Trophoblast cell (in vitro differentiated cells and primary cell): ENCODE results near the gene FAM43A.
A peak's percentile ranks its signal among the peaks of the same experiment; 100 is the strongest.

Experiments
- DNase-seq, 2 donors: peaks; one replicate each; pipeline ENCODE4 v3.0.0-alpha.2; 2016
- H2AFZ ChIP-seq: 2 replicates; pipeline ENCODE4 v1.6.1; 2013; ENCODE audit warnings: low read length, moderate library complexity, mild to moderate bottlenecking; ENCODE audit not compliant: insufficient read depth, poor library complexity
- H2AK5ac ChIP-seq: 2 replicates; pipeline ENCODE4 v1.6.1; 2013; ENCODE audit warnings: mild to moderate bottlenecking, low read length
- H2BK120ac ChIP-seq: 2 replicates; pipeline ENCODE4 v1.6.1; 2013; ENCODE audit warnings: low read length, mild to moderate bottlenecking, moderate library complexity; ENCODE audit not compliant: insufficient read depth, poor library complexity
- H2BK12ac ChIP-seq: 2 replicates; pipeline ENCODE4 v1.6.1; 2013; ENCODE audit warnings: mild to moderate bottlenecking, low read length, moderate library complexity
- H2BK5ac ChIP-seq: 2 replicates; pipeline ENCODE4 v1.6.1; 2013; ENCODE audit warnings: low read length, low read depth, moderate library complexity, mild to moderate bottlenecking; ENCODE audit not compliant: poor library complexity
- H3K14ac ChIP-seq: 2 replicates; pipeline ENCODE4 v1.6.1; 2013; ENCODE audit warnings: mild to moderate bottlenecking, low read length
- H3K18ac ChIP-seq: 2 replicates; pipeline ENCODE4 v1.6.1; 2013; ENCODE audit warnings: mild to moderate bottlenecking, low read length
- H3K23ac ChIP-seq: 2 replicates; pipeline ENCODE4 v1.6.1; 2013; ENCODE audit warnings: low read length
- H3K27ac ChIP-seq: 2 replicates; pipeline ENCODE4 v1.5.1; 2013; ENCODE audit warnings: low read depth, mild to moderate bottlenecking, inconsistent platforms, low read length, moderate library complexity
- H3K27me3 ChIP-seq: 2 replicates; pipeline ENCODE4 v1.6.1; 2013; ENCODE audit warnings: inconsistent platforms, mild to moderate bottlenecking, low read length, moderate library complexity; ENCODE audit not compliant: insufficient read depth
- H3K36me3 ChIP-seq, 2 experiments: 1 replicate in 1 of 2; 2 replicates in 1 of 2; pipeline ENCODE4 v1.6.1; 2013; ENCODE audit warnings: low read length in 2 of 2, mild to moderate bottlenecking in 2 of 2, moderate library complexity in 1 of 2; ENCODE audit not compliant: insufficient read depth in 2 of 2, control insufficient read depth in 1 of 2
- H3K4ac ChIP-seq: 2 replicates; pipeline ENCODE4 v1.6.1; 2013; ENCODE audit warnings: low read depth, mild to moderate bottlenecking, low read length, moderate library complexity
- H3K4me1 ChIP-seq, 2 experiments: 1 replicate in 1 of 2; 2 replicates in 1 of 2; pipeline ENCODE4 v1.6.1; 2013; ENCODE audit warnings: low read length in 2 of 2, mild to moderate bottlenecking in 2 of 2, moderate library complexity in 1 of 2; ENCODE audit not compliant: insufficient read depth in 2 of 2, control insufficient read depth in 1 of 2
- H3K4me2 ChIP-seq: 2 replicates; pipeline ENCODE4 v1.6.1; 2013; ENCODE audit warnings: inconsistent platforms, mild to moderate bottlenecking, low read length, moderate library complexity
- H3K4me3 ChIP-seq: 2 replicates; pipeline ENCODE4 v1.5.1; 2013; ENCODE audit warnings: mild to moderate bottlenecking, low read depth, low read length, inconsistent platforms
- H3K79me1 ChIP-seq: one replicate; pipeline ENCODE4 v1.6.1; 2013; ENCODE audit warnings: low read length
- H3K79me2 ChIP-seq: 2 replicates; pipeline ENCODE4 v1.6.1; 2013; ENCODE audit warnings: low read length, mild to moderate bottlenecking; ENCODE audit not compliant: control insufficient read depth, insufficient read depth, poor library complexity
- H3K9ac ChIP-seq: 2 replicates; pipeline ENCODE4 v1.6.1; 2013; ENCODE audit warnings: mild to moderate bottlenecking, low read length
- H3K9me3 ChIP-seq: 2 replicates; pipeline ENCODE4 v1.6.1; 2013; ENCODE audit warnings: low read depth, mild to moderate bottlenecking, control low read depth, inconsistent platforms, low read length; ENCODE audit not compliant: insufficient read depth
- H4K12ac ChIP-seq: 2 replicates; pipeline ENCODE4 v1.6.1; 2013; ENCODE audit warnings: low read depth, mild to moderate bottlenecking, low read length, moderate library complexity
- H4K8ac ChIP-seq: 2 replicates; pipeline ENCODE4 v1.6.1; 2013; ENCODE audit warnings: low read depth, mild to moderate bottlenecking, low read length, moderate library complexity
- H4K91ac ChIP-seq: one replicate; pipeline ENCODE4 v1.6.1; 2013; ENCODE audit warnings: low read depth, mild to moderate bottlenecking, low read length, moderate library complexity
- WGBS: extraction: QIAGEN DNeasy Blood & Tissue Kit; methylation state at CpG from one replicate; pipeline ENCODE4 v1.1.7; 2013; ENCODE audit warnings: missing lambda C conversion rate; ENCODE audit not compliant: insufficient read length, insufficient coverage; ENCODE audit errors: extremely low coverage; 5-methylcytosine and 5-hydroxymethylcytosine counted together

The FAM43A gene

DNA sequence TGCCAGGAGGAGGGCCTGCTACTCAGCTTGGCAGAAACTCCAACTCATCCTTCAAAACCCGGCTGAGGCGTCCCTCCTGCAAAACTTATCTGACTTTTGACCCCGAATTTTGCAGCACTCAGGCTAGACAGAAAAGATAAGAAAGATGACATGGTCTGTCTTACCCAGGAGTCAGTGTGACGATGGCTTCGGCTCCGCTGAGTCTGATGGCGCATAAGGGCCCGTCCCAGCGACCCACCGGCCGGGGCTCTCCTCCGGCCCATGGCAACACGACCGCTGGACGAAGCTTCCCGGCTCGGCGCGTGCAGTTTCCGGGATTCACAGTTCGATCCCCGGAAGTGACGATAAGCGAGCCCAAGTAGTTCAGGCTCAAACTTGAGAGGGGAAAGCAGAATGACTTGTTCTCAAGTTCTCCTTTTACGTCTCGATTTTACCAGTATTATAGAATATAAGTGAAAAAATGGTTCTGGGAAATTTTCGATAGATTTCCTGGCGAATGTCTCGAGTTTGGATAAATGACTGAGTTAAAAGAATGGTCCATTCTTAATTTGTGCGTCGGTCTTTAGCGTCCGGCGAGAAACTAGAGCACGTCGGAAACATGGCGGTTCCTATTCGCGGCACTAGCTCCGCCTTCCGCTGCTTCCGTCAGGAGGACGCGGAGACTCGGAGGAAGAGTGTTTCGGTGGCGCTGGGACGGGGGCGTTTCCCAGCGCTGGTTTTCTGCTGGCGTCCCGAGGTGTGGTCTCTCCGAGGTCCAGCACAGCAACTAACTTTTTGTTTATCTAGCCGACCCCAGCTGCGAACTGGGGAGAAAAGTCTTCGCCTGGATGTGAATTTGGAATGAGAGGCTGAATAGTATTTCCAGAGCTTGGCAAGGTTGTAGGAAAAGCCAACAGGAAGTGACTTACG lies 13.5 kb upstream of the FAM43A start, which contains the start of gene LSG1:
LSG1 (minus strand) TSS at position 292 of the 909 bp plus-strand sequence; CDS start at position 263, 29 bp downstream.
- Histone ChIP-seq H2BK12ac (no peak within 1 kb of the TSS), H2BK120ac (no peak within 1 kb of the TSS), H3K27ac (no peak within 1 kb of the TSS), H2AK5ac (no peak within 1 kb of the TSS), H4K12ac (peak within 1 kb of the TSS; percentile 84), H3K9ac (peak within 1 kb of the TSS; percentile 81), H3K27me3 (no peaks in the 10 kb centered on the region), H3K36me3 (peaks cover 3 to 7% of the 10 kb centered on the region in 2 experiments), H3K79me1 (peaks cover 3% of the 10 kb centered on the region), H4K8ac (peak within 1 kb of the TSS; percentile 93), H3K23ac (no peak within 1 kb of the TSS), H3K18ac (no peak within 1 kb of the TSS), H3K4me3 (peak within 1 kb of the TSS; percentile 89), H4K91ac (peak within 1 kb of the TSS; percentile 42), H2BK5ac (peak within 1 kb of the TSS; percentile 75), H3K79me2 (peaks cover 4% of the 10 kb centered on the region), H3K4ac (peak within 1 kb of the TSS; percentile 97), H3K4me2 (peak within 1 kb of the TSS; percentile 96), H3K9me3 (no peaks in the 10 kb centered on the region), H3K14ac (peak within 1 kb of the TSS; percentile 67), H2AFZ (peak within 1 kb of the TSS; percentile 81), H3K4me1 (peaks cover 0 to 3% of the 10 kb centered on the region in 2 experiments)
- no CpG with 5 or more reads among the region's 57 CpGs for WGBS
- peak; percentile 93 to 99 for DNase-seq

DNA sequence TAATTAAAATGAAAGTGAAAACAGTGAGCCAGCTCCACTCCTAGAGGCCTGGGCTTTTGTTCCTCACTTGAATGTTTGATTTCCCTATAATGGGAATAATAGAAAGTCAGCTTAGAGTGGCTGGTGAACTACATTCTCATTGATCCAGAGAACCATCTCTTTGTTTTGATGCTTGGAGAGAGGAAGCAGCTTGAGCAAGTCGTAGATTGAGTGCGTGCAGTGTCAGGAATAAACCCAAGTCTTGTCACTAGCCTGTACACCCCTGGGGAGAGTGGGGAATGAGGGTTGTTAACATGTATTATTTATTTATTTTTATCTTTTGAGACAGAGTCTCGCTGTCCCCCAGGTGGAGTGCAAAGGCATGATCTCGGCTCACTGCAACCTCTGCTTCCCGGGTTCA lies 12.8 kb upstream of the FAM43A start:
- no peak overlapping the region for H3K23ac ChIP-seq
- no peak for DNase-seq
- H2AK5ac ChIP-seq = no peak overlapping the region
- peak overlapping the region; percentile 70 for H3K4me2 ChIP-seq
- peaks cover 0 to 3% of the 10 kb centered on the region in 2 experiments for H3K4me1 ChIP-seq
- H2BK5ac ChIP-seq = no peak overlapping the region
- H3K36me3 ChIP-seq = peaks cover 3 to 7% of the 10 kb centered on the region in 2 experiments
- no peak overlapping the region for H2BK120ac ChIP-seq
- peak overlapping the region; percentile 74 for H4K8ac ChIP-seq
- H3K79me1 ChIP-seq = peaks cover 3% of the 10 kb centered on the region
- no peak overlapping the region for H4K12ac ChIP-seq
- H2BK12ac ChIP-seq = no peak overlapping the region
- WGBS = no CpG with 5 or more reads among the region's 5 CpGs
- H3K14ac ChIP-seq = no peak overlapping the region
- no peak overlapping the region for H4K91ac ChIP-seq
- H3K4me3 ChIP-seq = no peak overlapping the region
- no peak overlapping the region for H3K9ac ChIP-seq
- H3K18ac ChIP-seq = no peak overlapping the region
- peak overlapping the region; percentile 17 for H2AFZ ChIP-seq
- peaks cover 4% of the 10 kb centered on the region for H3K79me2 ChIP-seq
- no peaks in the 10 kb centered on the region for H3K9me3 ChIP-seq
- H3K27ac ChIP-seq = no peak overlapping the region
- no peaks in the 10 kb centered on the region for H3K27me3 ChIP-seq
- H3K4ac ChIP-seq = no peak overlapping the region

DNA sequence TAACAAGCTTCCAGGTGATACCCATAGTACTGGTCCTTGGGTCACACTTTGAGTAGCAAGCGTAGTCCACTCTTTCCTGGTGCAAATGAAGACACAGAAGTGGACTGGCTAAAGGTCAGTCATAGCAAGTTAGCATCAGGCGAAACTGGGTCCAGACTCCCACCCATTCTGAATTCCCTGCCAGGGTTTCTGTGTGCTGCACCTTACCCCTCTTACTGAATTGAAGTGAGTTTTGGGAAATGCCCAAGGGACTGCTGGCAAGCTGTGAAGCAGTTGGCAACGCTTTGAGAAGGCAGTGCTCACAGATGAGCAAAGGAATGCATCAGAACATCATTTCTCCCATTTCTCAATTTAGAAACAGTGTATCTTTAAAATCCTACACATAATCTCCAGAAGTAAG lies 11.9 kb upstream of the FAM43A start:
- H3K4me2 ChIP-seq = no peak overlapping the region
- no peaks in the 10 kb centered on the region for H3K9me3 ChIP-seq
- no peak overlapping the region for H4K91ac ChIP-seq
- peaks cover 3 to 6% of the 10 kb centered on the region in 2 experiments for H3K36me3 ChIP-seq
- H3K4ac ChIP-seq = no peak overlapping the region
- no peak overlapping the region for H2AFZ ChIP-seq
- H3K27me3 ChIP-seq = no peaks in the 10 kb centered on the region
- H2AK5ac ChIP-seq = no peak overlapping the region
- no peak for DNase-seq
- no peak overlapping the region for H3K14ac ChIP-seq
- H4K12ac ChIP-seq = no peak overlapping the region
- H3K79me1 ChIP-seq = peaks cover 3% of the 10 kb centered on the region
- peaks cover 4% of the 10 kb centered on the region for H3K79me2 ChIP-seq
- no peak overlapping the region for H2BK12ac ChIP-seq
- peaks cover 0 to 3% of the 10 kb centered on the region in 2 experiments for H3K4me1 ChIP-seq
- no peak overlapping the region for H3K27ac ChIP-seq
- H3K4me3 ChIP-seq = no peak overlapping the region
- no peak overlapping the region for H3K18ac ChIP-seq
- WGBS = no CpG with 5 or more reads among the region's 3 CpGs
- H2BK5ac ChIP-seq = no peak overlapping the region
- no peak overlapping the region for H2BK120ac ChIP-seq
- no peak overlapping the region for H3K23ac ChIP-seq
- H4K8ac ChIP-seq = no peak overlapping the region
- H3K9ac ChIP-seq = no peak overlapping the region

DNA sequence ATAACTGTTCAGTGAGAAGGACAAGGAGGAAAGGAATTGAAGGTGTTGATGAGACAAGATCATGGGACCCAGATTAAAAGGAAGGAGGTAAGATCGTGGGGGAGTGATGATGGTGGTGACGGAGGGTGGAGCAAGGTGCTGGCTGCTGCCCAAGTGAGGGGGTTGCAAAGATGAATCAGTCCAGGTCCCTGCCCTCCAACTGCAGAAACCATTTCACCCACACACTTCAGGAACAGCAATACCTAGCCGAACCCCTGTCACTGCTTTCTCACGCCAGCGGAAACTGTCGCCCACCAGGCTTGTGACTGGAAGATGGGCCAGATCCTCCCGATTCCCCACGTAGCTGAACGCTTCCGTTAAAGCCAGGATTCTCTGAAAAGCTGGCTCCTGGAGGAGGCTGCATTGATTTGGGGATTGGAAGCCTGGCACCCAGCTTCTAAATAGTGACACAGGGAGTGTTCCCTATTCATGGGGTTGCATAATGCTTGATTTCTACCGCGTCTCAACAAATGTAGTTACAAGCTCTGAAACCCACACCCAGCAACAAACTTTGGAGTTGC lies 10.5 kb upstream of the FAM43A start:
- no peak overlapping the region for H4K12ac ChIP-seq
- H3K79me2 ChIP-seq = peaks cover 4% of the 10 kb centered on the region
- no peak overlapping the region for H4K8ac ChIP-seq
- no peak for DNase-seq
- no peak overlapping the region for H3K14ac ChIP-seq
- no peak overlapping the region for H2AFZ ChIP-seq
- no peaks in the 10 kb centered on the region for H3K36me3 ChIP-seq
- WGBS = no CpG with 5 or more reads among the region's 12 CpGs
- no peak overlapping the region for H3K18ac ChIP-seq
- no peak overlapping the region for H2BK5ac ChIP-seq
- no peak overlapping the region for H2BK120ac ChIP-seq
- H3K23ac ChIP-seq = no peak overlapping the region
- no peak overlapping the region for H2BK12ac ChIP-seq
- no peaks in the 10 kb centered on the region for H3K27me3 ChIP-seq
- H3K79me1 ChIP-seq = peaks cover 3% of the 10 kb centered on the region
- H2AK5ac ChIP-seq = no peak overlapping the region
- no peak overlapping the region for H3K27ac ChIP-seq
- H3K4me3 ChIP-seq = no peak overlapping the region
- peaks cover 0 to 3% of the 10 kb centered on the region in 2 experiments for H3K4me1 ChIP-seq
- H3K9me3 ChIP-seq = no peaks in the 10 kb centered on the region
- H3K4ac ChIP-seq = no peak overlapping the region
- no peak overlapping the region for H3K9ac ChIP-seq
- no peak overlapping the region for H3K4me2 ChIP-seq
- no peak overlapping the region for H4K91ac ChIP-seq
